GM19351 (cell line): ENCODE measurements around the gene SH3PXD2A.

ENCODE experiments used
- ATAC-seq: cut with Tn5 transposase; IDR thresholded peaks from one replicate; pipeline ENCODE4 v1.9.1; 2021; ENCODE audit warnings: mild to moderate bottlenecking, moderate library complexity; ENCODE audit not compliant: unreplicated experiment

SH3PXD2A gene

DNA sequence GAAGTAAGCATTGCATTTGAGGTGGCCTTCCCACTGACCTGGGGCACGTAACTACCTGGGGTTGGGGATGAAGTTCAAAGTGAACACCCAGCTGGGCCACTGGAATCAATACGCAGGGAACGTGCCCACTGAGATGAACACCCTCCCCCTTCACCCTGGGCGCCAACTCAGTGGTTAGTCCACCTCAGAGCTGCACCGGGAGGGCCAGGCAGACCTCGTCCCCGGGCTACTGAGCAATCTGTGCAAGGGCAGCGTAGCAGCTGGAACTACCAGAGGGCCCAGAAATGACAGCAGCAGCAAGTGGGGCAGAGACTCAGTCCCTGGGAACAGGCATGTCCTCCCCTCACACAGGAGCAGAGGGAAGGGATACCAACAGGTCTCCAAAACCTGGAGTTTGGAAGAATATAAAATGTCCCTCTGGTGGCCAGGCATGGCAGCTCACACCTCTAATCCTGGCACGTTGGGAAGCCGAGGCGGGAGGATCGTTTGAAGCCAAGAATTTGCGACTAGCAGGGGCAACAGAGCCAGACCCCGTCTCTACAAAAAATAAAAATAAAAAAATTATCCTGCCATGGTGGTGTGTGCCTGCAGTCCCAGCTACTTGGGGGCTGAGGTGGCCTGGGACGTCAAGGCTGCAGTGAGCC, 143.9 kb downstream of the SH3PXD2A start:
- ATAC-seq = no peak

DNA sequence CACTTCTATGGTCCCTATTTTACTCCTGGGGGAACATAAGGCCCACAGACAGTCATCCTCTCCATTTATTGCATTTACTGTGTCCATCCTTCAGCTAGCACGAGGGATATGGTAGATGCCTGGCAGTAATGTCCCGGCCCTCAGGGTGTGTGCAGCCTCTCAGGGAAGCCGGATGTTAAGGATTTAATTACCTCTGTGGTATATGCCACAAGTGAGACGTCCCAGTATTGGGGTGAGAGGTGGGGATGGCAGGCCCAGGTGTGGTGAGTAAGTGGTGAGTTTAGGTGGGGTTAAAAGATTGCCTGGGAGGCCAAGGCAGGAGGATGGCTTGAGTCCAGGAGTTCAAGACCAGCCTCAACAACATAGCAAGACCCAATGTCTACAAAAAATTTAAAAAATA, 144.9 kb downstream of the SH3PXD2A start:
- no peak for ATAC-seq

GRCh38 chr10:103709341-103709920, 145.9 kb downstream of the SH3PXD2A start:
- ATAC-seq = no peak

- no peak for ATAC-seq
Observed at GRCh38 chr10:103708627-103709288, 146.6 kb downstream of the SH3PXD2A start.

GRCh38 chr10:103707956-103708626, 147.3 kb downstream of the SH3PXD2A start:
- ATAC-seq = no peak

- no peak for ATAC-seq
Observed at GRCh38 chr10:103706762-103707161, 148.6 kb downstream of the SH3PXD2A start.

DNA sequence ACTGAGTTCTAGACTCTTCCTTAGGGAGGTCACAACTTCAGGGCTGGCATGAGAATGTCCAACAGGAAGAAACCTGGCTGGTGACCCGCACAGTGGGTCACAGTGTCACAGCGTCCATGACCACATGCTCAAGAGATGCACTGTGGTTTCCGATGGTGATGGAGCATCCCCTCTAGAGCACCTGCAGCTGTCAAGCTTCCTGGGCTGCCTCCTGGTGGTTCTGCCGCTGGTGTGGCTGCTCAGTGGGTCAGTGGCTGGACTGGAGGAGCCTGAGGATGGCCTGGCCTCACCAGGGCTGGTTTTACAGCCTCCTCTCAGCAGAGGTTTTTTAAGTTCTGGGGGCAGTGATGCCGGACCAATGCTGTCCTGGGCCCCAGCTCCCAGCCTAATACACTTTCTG, 149.3 kb downstream of the SH3PXD2A start:
- ATAC-seq = no peak

DNA sequence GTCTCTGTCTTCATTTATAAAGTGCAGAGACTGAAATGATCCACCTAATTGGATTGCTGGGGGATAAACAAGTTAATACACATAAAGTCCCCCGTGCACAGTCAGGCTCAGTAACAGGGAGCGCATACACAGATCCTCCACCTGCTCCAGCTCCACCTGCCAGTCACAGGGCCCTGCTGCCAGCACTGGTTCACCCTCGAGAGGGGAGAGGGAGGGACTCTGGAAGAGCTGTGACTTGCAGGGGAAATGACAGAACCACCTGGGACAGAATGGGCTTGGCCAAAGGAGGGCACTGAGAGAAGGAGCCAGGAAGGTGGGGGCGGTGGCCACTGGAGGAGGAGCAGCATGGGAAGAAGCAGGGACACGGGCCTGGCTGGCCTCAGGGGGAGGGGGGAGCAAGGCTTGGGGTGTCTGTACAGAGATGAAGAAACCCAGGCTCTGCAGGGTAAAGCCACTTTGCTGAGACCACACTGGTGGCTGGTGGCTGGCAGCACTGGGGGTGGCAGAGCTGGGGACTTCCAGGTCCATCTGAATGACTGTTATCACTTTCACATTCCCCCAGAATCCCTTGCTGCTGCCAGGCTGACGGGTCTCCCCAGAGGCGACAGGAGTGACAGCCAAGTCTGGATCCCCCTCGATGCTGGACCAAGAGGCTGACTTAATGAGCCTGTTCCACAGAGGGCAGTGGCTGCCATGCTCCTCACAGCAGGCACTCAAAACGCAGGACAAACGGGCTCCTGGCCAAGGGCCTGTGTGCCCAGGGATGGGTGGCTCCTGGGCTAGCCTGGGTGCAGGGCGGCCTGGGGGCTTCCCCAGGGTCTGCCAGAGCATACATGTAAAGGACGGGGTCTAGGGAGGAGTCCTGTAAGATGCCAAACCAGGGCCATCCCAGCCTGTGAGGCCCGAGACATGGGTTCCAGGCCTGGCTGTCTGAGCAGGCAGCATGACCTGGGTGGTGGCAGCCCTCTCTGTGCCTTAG, 151.1 kb downstream of the SH3PXD2A start:
- ATAC-seq = no peak

- ATAC-seq = no peak
Observed at GRCh38 chr10:103701380-103702222, 153.8 kb downstream of the SH3PXD2A start.

GRCh38 chr10:103700436-103700715, 155.0 kb downstream of the SH3PXD2A start:
- no peak for ATAC-seq

- no peak for ATAC-seq
Observed at GRCh38 chr10:103699611-103700435, 155.6 kb downstream of the SH3PXD2A start.

DNA sequence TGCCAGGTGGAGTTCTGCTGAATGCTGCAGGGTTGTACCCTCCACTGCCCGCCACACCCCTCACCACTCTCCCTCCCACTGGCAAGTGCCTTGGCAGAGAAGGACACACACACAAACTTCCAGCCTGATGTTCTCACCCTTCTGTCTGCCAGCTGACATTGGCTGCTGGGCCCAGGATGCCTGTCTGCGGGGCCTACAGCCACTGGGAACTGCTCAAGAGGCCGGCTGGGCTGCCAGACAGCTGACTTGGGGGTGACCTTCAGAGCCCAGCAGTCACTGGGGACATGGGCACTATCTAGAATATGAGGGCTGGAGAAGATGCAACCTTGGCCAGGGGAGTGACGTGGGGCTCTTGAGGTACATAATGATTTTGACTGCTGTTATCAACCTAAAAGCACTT, 157.1 kb downstream of the SH3PXD2A start:
- no peak for ATAC-seq

- no peak for ATAC-seq
Observed at GRCh38 chr10:103697787-103698186, 157.6 kb downstream of the SH3PXD2A start.

DNA sequence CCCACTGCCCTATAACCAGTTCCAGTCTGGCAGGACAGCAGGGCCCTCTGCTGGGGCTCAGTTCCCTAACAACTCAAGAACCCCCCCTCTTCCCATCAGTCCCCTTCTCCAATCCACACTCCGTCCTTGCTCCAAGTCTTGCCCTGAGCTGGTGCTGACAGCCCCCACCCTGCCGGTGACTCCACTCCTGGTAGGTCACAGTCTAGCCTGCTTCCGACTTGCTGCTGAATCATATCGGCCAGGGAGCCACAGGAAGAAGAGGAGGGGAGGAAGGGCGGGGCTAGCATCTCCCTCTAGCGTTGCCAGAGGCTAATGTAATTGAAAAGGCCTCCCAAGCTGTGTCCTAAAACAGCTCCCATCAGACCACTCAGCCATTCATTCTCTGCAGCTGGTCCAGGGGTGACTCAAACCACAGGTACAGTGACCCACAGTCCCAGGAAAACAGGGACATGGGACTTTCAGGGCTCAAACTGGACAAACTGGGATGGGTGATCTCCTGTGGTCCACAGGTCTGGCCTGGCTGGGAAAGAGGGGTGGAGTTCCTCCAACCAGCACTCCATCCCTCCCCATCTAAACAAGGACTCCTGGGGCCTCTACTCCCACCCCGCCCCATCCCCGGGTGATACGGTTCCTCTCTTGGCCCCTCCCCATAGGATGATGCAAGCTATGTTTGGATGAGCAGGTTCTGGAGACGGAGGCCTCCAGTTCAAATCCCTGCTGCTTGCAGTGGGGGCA, 158.8 kb downstream of the SH3PXD2A start:
- ATAC-seq = peak; percentile 40

GRCh38 chr10:103696094-103696410, 159.3 kb downstream of the SH3PXD2A start:
- no peak for ATAC-seq

DNA sequence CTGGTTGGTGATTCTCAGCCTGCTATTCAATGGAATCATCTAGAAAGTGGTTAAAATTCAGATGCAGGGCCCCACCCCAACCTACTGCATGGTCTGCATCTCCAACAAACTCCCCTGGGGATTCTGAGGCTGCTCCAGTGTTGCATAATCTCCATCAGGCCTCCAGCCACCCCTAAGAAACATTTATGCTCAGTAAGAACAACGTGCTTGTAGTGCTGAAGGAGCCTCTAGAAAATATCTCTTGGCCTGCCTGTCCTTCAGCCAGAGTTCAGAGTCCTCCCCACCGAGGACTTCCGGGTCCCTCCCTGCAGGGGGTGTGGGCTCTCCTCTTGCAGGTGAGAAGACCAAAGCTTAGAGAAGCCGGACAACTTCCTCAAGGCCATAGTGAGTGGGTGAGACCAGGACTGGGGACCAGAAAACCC, 159.8 kb downstream of the SH3PXD2A start:
- no peak for ATAC-seq

GRCh38 chr10:103693812-103694205, 161.6 kb downstream of the SH3PXD2A start:
- no peak for ATAC-seq

DNA sequence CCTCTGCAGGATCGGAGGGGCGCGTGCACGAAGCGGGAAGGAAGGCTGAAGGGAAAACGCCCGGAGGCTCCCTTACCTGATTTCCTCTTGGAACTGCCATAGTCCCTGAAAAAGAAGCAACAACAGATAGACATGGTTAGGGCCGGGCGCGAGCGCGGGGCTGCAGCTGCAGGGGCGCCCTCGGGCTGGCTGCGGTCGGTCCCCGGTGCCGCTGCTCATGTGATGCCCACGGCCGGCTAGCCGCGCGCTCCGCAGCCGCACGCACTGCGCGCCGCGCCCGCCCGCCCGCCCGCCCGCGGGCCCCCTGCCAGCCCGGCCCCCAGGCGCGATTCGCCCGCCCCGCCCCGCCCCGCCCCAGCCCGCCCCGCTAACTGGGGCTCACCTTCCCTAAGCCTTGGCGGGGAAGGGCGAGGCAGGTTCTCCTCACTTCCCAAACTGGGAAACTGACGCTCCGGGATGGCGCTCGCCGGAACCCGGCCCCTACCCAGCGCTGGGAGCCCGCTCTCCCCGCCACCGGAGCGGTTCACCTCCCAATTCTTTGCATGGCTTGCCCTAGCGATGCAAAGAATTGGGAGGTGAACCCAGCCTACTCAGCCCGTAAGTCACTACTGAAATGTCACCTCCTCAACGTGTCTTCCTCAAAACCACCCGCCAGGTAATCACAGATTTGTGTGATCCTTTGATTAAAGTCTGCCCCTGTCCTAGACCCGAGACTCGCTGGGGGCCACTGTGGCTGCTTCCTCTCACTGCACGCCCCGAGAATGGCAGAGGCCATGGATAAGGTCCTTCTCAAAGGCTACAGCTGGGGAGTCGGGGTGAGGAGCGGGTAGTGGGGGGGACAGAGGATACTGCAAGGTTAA, 162.2 kb downstream of the SH3PXD2A start:
- peak; percentile 22 for ATAC-seq
